A549 (cell line): Measurements from ENCODE around the gene UBAP1. TPM values are rescaled to one million over a fixed set of nuclear protein-coding genes. Genes with fewer than 3 reads are reported as not detected.

Experiments used
- ATAC-seq, 2 experiments: fragments of 200-7000 bp in 1 of 2; fragments of >200 bp in 1 of 2; cut with Nextera tagmentation in 1 of 2; cut with Tn5 transposase in 1 of 2; 3 replicates each; pipeline versions ENCODE4 v1.8.0 to v1.9.1; 2018 to 2020; ENCODE audit warnings: mild to moderate bottlenecking in 1 of 2, moderate library complexity in 1 of 2
- CTCF ChIA-PET: fragments of 300-600 bp; sonication (Branson Sonifier 250); formaldehyde crosslinking; extraction: SDS; loops from one replicate; lab custom pipeline; 2021; ENCODE audit warnings: antibody characterized with exemption, inconsistent platforms; lab: Yijun Ruan, JAX
- POLR2A ChIA-PET: fragments of 350-600 bp; formaldehyde crosslinking; extraction: SDS; loops from one replicate; lab custom pipeline; 2021; ENCODE audit warnings: antibody characterized with exemption, inconsistent platforms; lab: Yijun Ruan, JAX
- DNase-seq, 2 experiments: peaks; one replicate each; pipeline versions ENCODE4 v3.0.0 to v3.0.0-alpha.2; 2011 to 2016; ENCODE audit warnings: low read depth in 1 of 2, low spot score in 1 of 2
- FAIRE-seq: peaks from 2 replicates; lab custom pipeline; 2011; peaks lifted over from hg19 to GRCh38; lab: Jason Lieb, UNC
- H3K27ac ChIP-seq, 2 experiments: fragments of >200 bp; sonication (Bioruptor Twin); formaldehyde crosslinking; 3 replicates each; pipeline ENCODE4 v1.5.1; 2016 to 2017
- H3K4me1 ChIP-seq: fragments of >200 bp; sonication (Bioruptor Twin); formaldehyde crosslinking; 3 replicates; pipeline ENCODE4 v1.6.1; 2016
- H3K4me2 ChIP-seq: fragments of >200 bp; sonication (Bioruptor Twin); formaldehyde crosslinking; 3 replicates; pipeline ENCODE4 v1.6.1; 2016
- H3K4me3 ChIP-seq: fragments of >200 bp; sonication (Bioruptor Twin); formaldehyde crosslinking; 3 replicates; pipeline ENCODE4 v1.5.1; 2016
- H3K9me3 ChIP-seq: fragments of >200 bp; sonication (Bioruptor Twin); formaldehyde crosslinking; 3 replicates; pipeline ENCODE4 v1.6.1; 2016
- BCL3 ChIP-seq: fragments of >200 bp; sonication (Bioruptor Twin); formaldehyde crosslinking; IDR thresholded peaks from 3 replicates; pipeline ENCODE4 v1.6.1; 2016
- BHLHE40 ChIP-seq: IDR thresholded peaks from 2 replicates; pipeline ENCODE4 v1.6.1; 2012; ENCODE audit warnings: low read depth, low read length, inconsistent platforms
- CBX2 ChIP-seq: fragments of 200-600 bp; sonication (generic); IDR thresholded peaks from 2 replicates; pipeline ENCODE4 v1.6.1; 2016; ENCODE audit warnings: low read depth, mild to moderate bottlenecking, borderline replicate concordance
- CBX8 ChIP-seq: fragments of 200-600 bp; sonication (generic); IDR thresholded peaks from 2 replicates; pipeline ENCODE4 v1.6.1; 2016
- CEBPB ChIP-seq, 2 experiments: fragments of >200 bp in 1 of 2; sonication (Bioruptor Twin) in 1 of 2; formaldehyde crosslinking in 1 of 2; IDR thresholded peaks; 2 replicates each; pipeline ENCODE4 v1.6.1; 2012 to 2016
- CHD2 ChIP-seq: fragments of 150-350 bp; IDR thresholded peaks from 2 replicates; pipeline ENCODE4 v1.6.1; 2014; ENCODE audit warnings: low read length; ENCODE audit not compliant: partially characterized antibody
- EHMT2 ChIP-seq: fragments of 200-600 bp; sonication (generic); IDR thresholded peaks from 2 replicates; pipeline ENCODE4 v1.6.1; 2016; ENCODE audit warnings: antibody characterized with exemption, low read depth, mild to moderate bottlenecking, moderate library complexity
- ELK1 ChIP-seq: fragments of 150-350 bp; IDR thresholded peaks from 2 replicates; pipeline ENCODE4 v1.6.1; 2014; ENCODE audit warnings: low read depth, mild to moderate bottlenecking, low read length
- ESRRA ChIP-seq: fragments of 150-350 bp; IDR thresholded peaks from 2 replicates; pipeline ENCODE4 v1.6.1; 2014; ENCODE audit warnings: mild to moderate bottlenecking, low read length, borderline replicate concordance
- FOSB ChIP-seq: fragments of 250-450 bp; sonication (Bioruptor Pico); IDR thresholded peaks from 2 replicates; pipeline ENCODE4 v1.5.0; 2020; ENCODE audit warnings: mild to moderate bottlenecking, moderate library complexity
- HDAC2 ChIP-seq: fragments of 200-600 bp; sonication (generic); IDR thresholded peaks from 2 replicates; pipeline ENCODE4 v1.6.1; 2016
- HES2 ChIP-seq: fragments of >200 bp; sonication (Bioruptor Twin); formaldehyde crosslinking; IDR thresholded peaks from 2 replicates; pipeline ENCODE4 v1.6.1; 2016
- HMGXB4 ChIP-seq: fragments of 250-450 bp; sonication (Bioruptor Pico); IDR thresholded peaks from 2 replicates; pipeline ENCODE4 v1.5.0; 2021; ENCODE audit warnings: mild to moderate bottlenecking, moderate library complexity, borderline replicate concordance
- HOXB13 ChIP-seq: fragments of 250-450 bp; sonication (Bioruptor Pico); IDR thresholded peaks from 2 replicates; pipeline ENCODE4 v1.5.0; 2020; ENCODE audit warnings: low read depth, mild to moderate bottlenecking, moderate library complexity
- JUN ChIP-seq, 2 experiments: fragments of >200 bp; sonication (Bioruptor Twin); formaldehyde crosslinking; IDR thresholded peaks; 2 replicates in 1 of 2; 3 replicates in 1 of 2; pipeline ENCODE4 v1.6.1; 2016 to 2017
- KDM5A ChIP-seq: fragments of 200-600 bp; sonication (generic); IDR thresholded peaks from 2 replicates; pipeline ENCODE4 v1.6.1; 2016; ENCODE audit warnings: antibody characterized with exemption, mild to moderate bottlenecking
- MAZ ChIP-seq: fragments of 150-350 bp; IDR thresholded peaks from 2 replicates; pipeline ENCODE4 v1.6.1; 2014; ENCODE audit warnings: antibody characterized with exemption, low read depth, low read length, borderline replicate concordance
- NR3C1 ChIP-seq: fragments of >200 bp; sonication (Bioruptor Twin); formaldehyde crosslinking; IDR thresholded peaks from 3 replicates; pipeline ENCODE4 v1.6.1; 2017
- PHF8 ChIP-seq: fragments of 200-600 bp; sonication (generic); IDR thresholded peaks from 2 replicates; pipeline ENCODE4 v1.6.1; 2016; ENCODE audit warnings: low read depth, mild to moderate bottlenecking, antibody characterized with exemption, moderate library complexity, borderline replicate concordance
- RAD21 ChIP-seq, 2 experiments: fragments of >200 bp in 1 of 2; sonication (Bioruptor Twin) in 1 of 2; formaldehyde crosslinking in 1 of 2; IDR thresholded peaks in 1 of 2; conservative IDR thresholded peaks in 1 of 2; 2 replicates in 1 of 2; 3 replicates in 1 of 2; pipeline ENCODE4 v1.6.1; 2012 to 2018; ENCODE audit warnings: inconsistent platforms in 1 of 2
- SMC3 ChIP-seq: fragments of >200 bp; sonication (Bioruptor Twin); formaldehyde crosslinking; IDR thresholded peaks from 3 replicates; pipeline ENCODE4 v1.6.1; 2018; ENCODE audit warnings: inconsistent platforms
- SREBF2 ChIP-seq: fragments of 450-650 bp; IDR thresholded peaks from 2 replicates; pipeline ENCODE4 v1.6.1; 2014; ENCODE audit warnings: mild to moderate bottlenecking, moderate library complexity
- TFCP2L1 ChIP-seq: fragments of 250-450 bp; sonication (Bioruptor Pico); IDR thresholded peaks from 2 replicates; pipeline ENCODE4 v1.5.0; 2021; ENCODE audit warnings: mild to moderate bottlenecking
- ZNF302 ChIP-seq: fragments of 250-450 bp; sonication (Bioruptor Pico); IDR thresholded peaks from 2 replicates; pipeline ENCODE4 v1.9.0; 2021; ENCODE audit warnings: inconsistent platforms, mild to moderate bottlenecking, moderate library complexity
- WGBS: methylation state at CpG from one replicate; pipeline ENCODE4 v1.1.6; 2017; ENCODE audit errors: missing lambda C conversion rate; 5-methylcytosine and 5-hydroxymethylcytosine counted together
- polyA plus RNA-seq, 4 experiments: library from polyadenylated mRNA; depleted of rRNA in 3 of 4; stranded (reverse); fragments of >200 nt; fragmentation: RNase III in 1 of 4; extraction: RNeasy Plus Mini Kit Qiagen cat#74134 plus additional on column Dnase treatment in 1 of 4; gene quantifications; 2 replicates in 3 of 4; 3 replicates in 1 of 4; pipeline ENCODE4 v1.2.3, GENCODE V29; 2011 to 2017

UBAP1 gene
- polyA plus RNA-seq, 2 of the 4 experiments (the other 2 are of a cell fraction): 38.5 to 73.1 TPM

- ChIA-PET CTCF (interaction anchor here (0.7 to 2.1 kb wide), 4 partner anchors 10 to 96 kb away, joined by 3 to 9 read pairs (median 6); no protein-coding TSS in a partner anchor), POLR2A (interaction anchor here (1.1 kb wide), 1 partner anchor 8 kb away, joined by 6 read pairs; the partner anchor contains the start of gene UBAP1)
- TF ChIP-seq BCL3 (no peak), BHLHE40 (no peak), NR3C1 (no peak), SREBF2 (no peak), ELK1 (no peak), HES2 (no peak), RAD21 (conservative IDR thresholded peaks at IDR 0.05 in 1 of 2, IDR thresholded peaks at IDR 0.05 in 1 of 2) (no peak), CHD2 (no peak), ZNF302 (CRISPR knock-in tag) (no peak), CEBPB (IDR thresholded peaks at IDR 0.05) (no peak), TFCP2L1 (CRISPR knock-in tag) (no peak), JUN (IDR thresholded peaks at IDR 0.05) (no peak)
- FAIRE-seq (no peak), ATAC-seq (peak; percentile 64 to 78; a peak in 5 of 6 replicates), DNase-seq (no peak)
- Histone ChIP-seq H3K4me2 (no peak overlapping the region), H3K4me3 (no peak overlapping the region), H3K4me1 (no peaks in the 10 kb centered on the region; the same call in 2 of the 3 replicates), H3K9me3 (no peaks in the 10 kb centered on the region), H3K27ac (peak overlapping the region; percentile 4 to 23; a peak in 1 of 6 replicates)
- 97% methylated on average over 1 of the region's 1 CpG for WGBS
These were observed 8.4 kb upstream of the UBAP1 start for GRCh38 chr9:34170237-34170991.

GRCh38 chr9:34171753-34172535, 6.9 kb upstream of the UBAP1 start:
- no peak overlapping the region for H3K4me2 ChIP-seq
- DNase-seq (no peak), ATAC-seq (no peak), FAIRE-seq (no peak)
- POLR2A ChIA-PET: no interaction called here
- H3K9me3 ChIP-seq: no peaks in the 10 kb centered on the region
- TF ChIP-seq ESRRA (no peak), HMGXB4 (no peak), MAZ (no peak), BHLHE40 (no peak), EHMT2 (no peak), CEBPB (IDR thresholded peaks at IDR 0.05) (no peak), CBX8 (no peak), SMC3 (no peak), KDM5A (no peak), TFCP2L1 (CRISPR knock-in tag) (no peak), HOXB13 (no peak), PHF8 (no peak), CBX2 (no peak), FOSB (CRISPR knock-in tag) (no peak), HDAC2 (no peak)
- H3K4me3 ChIP-seq: no peak overlapping the region
- no peaks in the 10 kb centered on the region; the same call in 2 of the 3 replicates for H3K4me1 ChIP-seq
- H3K27ac ChIP-seq: no peak overlapping the region
- WGBS: 92% methylated on average over 15 of the region's 15 CpGs
- CTCF ChIA-PET: interaction anchor here (0.7 to 2.1 kb wide), 5 partner anchors 12 to 124 kb away, joined by 3 to 9 read pairs (median 4); no protein-coding TSS in a partner anchor
